VCaP (cell line): ENCODE data around the gene WWTR1.

Experiments
- H3K27ac ChIP-seq: fragments of 450-650 bp; 2 replicates; pipeline ENCODE4 v1.5.1; 2017
- CTCF ChIP-seq: fragments of 450-650 bp; conservative IDR thresholded peaks from 2 replicates; pipeline ENCODE4 v1.5.1; 2017; ENCODE audit warnings: mild to moderate bottlenecking, moderate library complexity

WWTR1 gene

GRCh38 chr3:149610351-149611105 is 47.3 kb downstream of the WWTR1 start:
- TF ChIP-seq CTCF, result no peak
- H3K27ac ChIP-seq, result no peak overlapping the region

GRCh38 chr3:149609595-149609994 is 48.2 kb downstream of the WWTR1 start:
- TF ChIP-seq CTCF, result no peak
- H3K27ac ChIP-seq, result no peak overlapping the region

GRCh38 chr3:149608987-149609386 is 48.8 kb downstream of the WWTR1 start:
- TF ChIP-seq CTCF, result no peak
- no peak overlapping the region for H3K27ac ChIP-seq

- no peak overlapping the region for H3K27ac ChIP-seq
Observed at GRCh38 chr3:149605902-149606301, 51.9 kb downstream of the WWTR1 start.

GRCh38 chr3:149604125-149604875 is 53.5 kb downstream of the WWTR1 start:
- no peak overlapping the region for H3K27ac ChIP-seq
- TF ChIP-seq CTCF, result no peak

More at GRCh38 chr3:149605902-149606301, 51.9 kb downstream of the WWTR1 start:
- TF ChIP-seq CTCF, result no peak

GRCh38 chr3:149603126-149604074 is 54.4 kb downstream of the WWTR1 start:
- no peak for TF ChIP-seq CTCF
- H3K27ac ChIP-seq, result no peak overlapping the region

GRCh38 chr3:149600634-149601033 is 57.2 kb downstream of the WWTR1 start:
- TF ChIP-seq CTCF, result no peak
- H3K27ac ChIP-seq, result no peak overlapping the region
